H1 (cell line): ENCODE measurements around the gene WDR49.

ENCODE experiments used
- EP300 ChIP-seq, 2 experiments: IDR thresholded peaks; 1 replicate in 1 of 2; 2 replicates in 1 of 2; pipeline ENCODE4 v1.6.1; 2011 to 2012; ENCODE audit warnings: low read depth in 2 of 2, low read length in 2 of 2, mild to moderate bottlenecking in 2 of 2, borderline replicate concordance in 1 of 2, inconsistent platforms in 1 of 2, moderate library complexity in 1 of 2
- EZH2 ChIP-seq: fragments of 200-600 bp; sonication (generic); IDR thresholded peaks from 2 replicates; pipeline ENCODE4 v1.7.1; 2012; ENCODE audit warnings: low read depth, mild to moderate bottlenecking, moderate library complexity, low read length, inconsistent platforms; ENCODE audit not compliant: severe bottlenecking
- GABPA ChIP-seq: IDR thresholded peaks from 2 replicates; pipeline ENCODE4 v1.6.1; 2011; ENCODE audit warnings: mild to moderate bottlenecking, low read length, moderate library complexity, borderline replicate concordance; ENCODE audit not compliant: insufficient read depth
- MAFK ChIP-seq: IDR thresholded peaks from 2 replicates; pipeline ENCODE4 v1.6.1; 2012; ENCODE audit warnings: low read depth, mild to moderate bottlenecking, improper control_type of control experiment, low read length
- POLR2A ChIP-seq, 2 experiments: IDR thresholded peaks; 1 replicate in 1 of 2; 2 replicates in 1 of 2; pipeline ENCODE4 v1.6.1; 2011; ENCODE audit warnings: low read depth in 2 of 2, low read length in 2 of 2, mild to moderate bottlenecking in 2 of 2; ENCODE audit errors: control extremely low read depth in 1 of 2
- POU5F1 ChIP-seq: IDR thresholded peaks from 2 replicates; pipeline ENCODE4 v1.6.1; 2011; ENCODE audit warnings: low read depth, mild to moderate bottlenecking, low read length, moderate library complexity
- RAD21 ChIP-seq, 2 experiments: IDR thresholded peaks in 1 of 2; conservative IDR thresholded peaks in 1 of 2; 2 replicates each; pipeline ENCODE4 v1.6.1; 2011; ENCODE audit warnings: low read depth in 2 of 2, low read length in 2 of 2, improper control_type of control experiment in 1 of 2, inconsistent platforms in 1 of 2, mild to moderate bottlenecking in 1 of 2, moderate library complexity in 1 of 2
- SIN3A ChIP-seq, 2 experiments: IDR thresholded peaks in 1 of 2; conservative IDR thresholded peaks in 1 of 2; 2 replicates each; pipeline ENCODE4 v1.6.1; 2011 to 2012; ENCODE audit warnings: low read length in 2 of 2, improper control_type of control experiment in 1 of 2, low read depth in 1 of 2, mild to moderate bottlenecking in 1 of 2
- SP4 ChIP-seq: IDR thresholded peaks from 2 replicates; pipeline ENCODE4 v1.6.1; 2012; ENCODE audit warnings: low read length, inconsistent platforms
- TEAD4 ChIP-seq: IDR thresholded peaks from 2 replicates; pipeline ENCODE4 v1.6.1; 2012; ENCODE audit warnings: low read depth, low read length, inconsistent platforms, mixed read lengths
- YY1 ChIP-seq: IDR thresholded peaks from 2 replicates; pipeline ENCODE4 v1.6.1; 2011; ENCODE audit warnings: low read depth, mild to moderate bottlenecking, low read length
- ZNF274 ChIP-seq: IDR thresholded peaks from 2 replicates; pipeline ENCODE4 v1.7.0; 2012; ENCODE audit warnings: low read length, borderline replicate concordance; ENCODE audit errors: extremely low read depth
- TF ChIP-seq, protein P1 (sequence below): fragments of 300-600 bp; sonication (generic); IDR thresholded peaks from 2 replicates; pipeline ENCODE4 v1.7.1; 2012; ENCODE audit warnings: low read length, moderate library complexity, mild to moderate bottlenecking, inconsistent platforms; ENCODE audit not compliant: insufficient replicate concordance
- TF ChIP-seq, protein P2 (sequence below), 3 experiments: IDR thresholded peaks; 1 replicate in 2 of 3; 2 replicates in 1 of 3; pipeline versions ENCODE4 v1.5.1 to v1.6.1; 2011; ENCODE audit warnings: low read length in 3 of 3, mild to moderate bottlenecking in 3 of 3, inconsistent platforms in 2 of 3, low read depth in 1 of 3, moderate library complexity in 1 of 3; ENCODE audit not compliant: insufficient read depth in 1 of 3; ENCODE audit errors: control extremely low read depth in 1 of 3

DNA sequence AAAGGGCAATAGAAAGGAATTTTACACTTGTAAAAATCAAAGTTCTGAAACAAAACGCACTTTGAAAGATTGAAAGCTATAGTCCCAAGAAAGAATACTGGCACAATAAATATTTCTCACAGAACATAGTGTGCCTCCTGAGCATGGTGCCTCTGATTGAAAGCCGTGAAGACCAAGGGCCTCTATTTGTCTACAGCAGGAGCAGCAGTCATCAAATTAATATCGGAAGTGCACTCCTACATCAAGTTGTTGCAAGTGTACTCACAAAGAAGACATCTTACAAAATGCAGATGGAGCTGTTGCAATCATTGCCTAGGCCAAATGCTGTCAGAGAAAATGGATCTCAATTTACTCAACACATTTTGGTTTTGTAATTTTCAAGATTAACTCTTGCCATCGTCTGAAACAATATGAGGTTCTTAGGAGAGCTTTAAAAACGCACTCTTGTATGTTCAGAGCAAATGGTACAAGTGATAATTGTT is 9.2 kb upstream of the WDR49 start:
- TF ChIP-seq TEAD4 (no peak), POLR2A (IDR thresholded peaks at IDR 0.05; ENCODE audit: control extremely low read depth in 1 of 2, low read depth in 2 of 2, low read length in 2 of 2) (no peak), EP300 (IDR thresholded peaks at IDR 0.05; ENCODE audit: borderline replicate concordance in 1 of 2, low read depth in 2 of 2, low read length in 2 of 2) (no peak), RAD21 (IDR thresholded peaks at IDR 0.05 in 1 of 2, conservative IDR thresholded peaks at IDR 0.05 in 1 of 2; ENCODE audit: low read depth in 2 of 2, low read length in 2 of 2) (no peak), SIN3A (conservative IDR thresholded peaks at IDR 0.05 in 1 of 2, IDR thresholded peaks at IDR 0.05 in 1 of 2; ENCODE audit: low read depth in 1 of 2, low read length in 2 of 2) (no peak), EZH2 (no peak), GABPA (no peak), MAFK (no peak), ZNF274 (no peak), SP4 (no peak), YY1 (no peak), POU5F1 (no peak)
- TF ChIP-seq, protein P1, sequence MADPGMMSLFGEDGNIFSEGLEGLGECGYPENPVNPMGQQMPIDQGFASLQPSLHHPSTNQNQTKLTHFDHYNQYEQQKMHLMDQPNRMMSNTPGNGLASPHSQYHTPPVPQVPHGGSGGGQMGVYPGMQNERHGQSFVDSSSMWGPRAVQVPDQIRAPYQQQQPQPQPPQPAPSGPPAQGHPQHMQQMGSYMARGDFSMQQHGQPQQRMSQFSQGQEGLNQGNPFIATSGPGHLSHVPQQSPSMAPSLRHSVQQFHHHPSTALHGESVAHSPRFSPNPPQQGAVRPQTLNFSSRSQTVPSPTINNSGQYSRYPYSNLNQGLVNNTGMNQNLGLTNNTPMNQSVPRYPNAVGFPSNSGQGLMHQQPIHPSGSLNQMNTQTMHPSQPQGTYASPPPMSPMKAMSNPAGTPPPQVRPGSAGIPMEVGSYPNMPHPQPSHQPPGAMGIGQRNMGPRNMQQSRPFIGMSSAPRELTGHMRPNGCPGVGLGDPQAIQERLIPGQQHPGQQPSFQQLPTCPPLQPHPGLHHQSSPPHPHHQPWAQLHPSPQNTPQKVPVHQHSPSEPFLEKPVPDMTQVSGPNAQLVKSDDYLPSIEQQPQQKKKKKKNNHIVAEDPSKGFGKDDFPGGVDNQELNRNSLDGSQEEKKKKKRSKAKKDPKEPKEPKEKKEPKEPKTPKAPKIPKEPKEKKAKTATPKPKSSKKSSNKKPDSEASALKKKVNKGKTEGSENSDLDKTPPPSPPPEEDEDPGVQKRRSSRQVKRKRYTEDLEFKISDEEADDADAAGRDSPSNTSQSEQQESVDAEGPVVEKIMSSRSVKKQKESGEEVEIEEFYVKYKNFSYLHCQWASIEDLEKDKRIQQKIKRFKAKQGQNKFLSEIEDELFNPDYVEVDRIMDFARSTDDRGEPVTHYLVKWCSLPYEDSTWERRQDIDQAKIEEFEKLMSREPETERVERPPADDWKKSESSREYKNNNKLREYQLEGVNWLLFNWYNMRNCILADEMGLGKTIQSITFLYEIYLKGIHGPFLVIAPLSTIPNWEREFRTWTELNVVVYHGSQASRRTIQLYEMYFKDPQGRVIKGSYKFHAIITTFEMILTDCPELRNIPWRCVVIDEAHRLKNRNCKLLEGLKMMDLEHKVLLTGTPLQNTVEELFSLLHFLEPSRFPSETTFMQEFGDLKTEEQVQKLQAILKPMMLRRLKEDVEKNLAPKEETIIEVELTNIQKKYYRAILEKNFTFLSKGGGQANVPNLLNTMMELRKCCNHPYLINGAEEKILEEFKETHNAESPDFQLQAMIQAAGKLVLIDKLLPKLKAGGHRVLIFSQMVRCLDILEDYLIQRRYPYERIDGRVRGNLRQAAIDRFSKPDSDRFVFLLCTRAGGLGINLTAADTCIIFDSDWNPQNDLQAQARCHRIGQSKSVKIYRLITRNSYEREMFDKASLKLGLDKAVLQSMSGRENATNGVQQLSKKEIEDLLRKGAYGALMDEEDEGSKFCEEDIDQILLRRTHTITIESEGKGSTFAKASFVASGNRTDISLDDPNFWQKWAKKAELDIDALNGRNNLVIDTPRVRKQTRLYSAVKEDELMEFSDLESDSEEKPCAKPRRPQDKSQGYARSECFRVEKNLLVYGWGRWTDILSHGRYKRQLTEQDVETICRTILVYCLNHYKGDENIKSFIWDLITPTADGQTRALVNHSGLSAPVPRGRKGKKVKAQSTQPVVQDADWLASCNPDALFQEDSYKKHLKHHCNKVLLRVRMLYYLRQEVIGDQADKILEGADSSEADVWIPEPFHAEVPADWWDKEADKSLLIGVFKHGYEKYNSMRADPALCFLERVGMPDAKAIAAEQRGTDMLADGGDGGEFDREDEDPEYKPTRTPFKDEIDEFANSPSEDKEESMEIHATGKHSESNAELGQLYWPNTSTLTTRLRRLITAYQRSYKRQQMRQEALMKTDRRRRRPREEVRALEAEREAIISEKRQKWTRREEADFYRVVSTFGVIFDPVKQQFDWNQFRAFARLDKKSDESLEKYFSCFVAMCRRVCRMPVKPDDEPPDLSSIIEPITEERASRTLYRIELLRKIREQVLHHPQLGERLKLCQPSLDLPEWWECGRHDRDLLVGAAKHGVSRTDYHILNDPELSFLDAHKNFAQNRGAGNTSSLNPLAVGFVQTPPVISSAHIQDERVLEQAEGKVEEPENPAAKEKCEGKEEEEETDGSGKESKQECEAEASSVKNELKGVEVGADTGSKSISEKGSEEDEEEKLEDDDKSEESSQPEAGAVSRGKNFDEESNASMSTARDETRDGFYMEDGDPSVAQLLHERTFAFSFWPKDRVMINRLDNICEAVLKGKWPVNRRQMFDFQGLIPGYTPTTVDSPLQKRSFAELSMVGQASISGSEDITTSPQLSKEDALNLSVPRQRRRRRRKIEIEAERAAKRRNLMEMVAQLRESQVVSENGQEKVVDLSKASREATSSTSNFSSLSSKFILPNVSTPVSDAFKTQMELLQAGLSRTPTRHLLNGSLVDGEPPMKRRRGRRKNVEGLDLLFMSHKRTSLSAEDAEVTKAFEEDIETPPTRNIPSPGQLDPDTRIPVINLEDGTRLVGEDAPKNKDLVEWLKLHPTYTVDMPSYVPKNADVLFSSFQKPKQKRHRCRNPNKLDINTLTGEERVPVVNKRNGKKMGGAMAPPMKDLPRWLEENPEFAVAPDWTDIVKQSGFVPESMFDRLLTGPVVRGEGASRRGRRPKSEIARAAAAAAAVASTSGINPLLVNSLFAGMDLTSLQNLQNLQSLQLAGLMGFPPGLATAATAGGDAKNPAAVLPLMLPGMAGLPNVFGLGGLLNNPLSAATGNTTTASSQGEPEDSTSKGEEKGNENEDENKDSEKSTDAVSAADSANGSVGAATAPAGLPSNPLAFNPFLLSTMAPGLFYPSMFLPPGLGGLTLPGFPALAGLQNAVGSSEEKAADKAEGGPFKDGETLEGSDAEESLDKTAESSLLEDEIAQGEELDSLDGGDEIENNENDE, result no peak
- TF ChIP-seq, protein P2, sequence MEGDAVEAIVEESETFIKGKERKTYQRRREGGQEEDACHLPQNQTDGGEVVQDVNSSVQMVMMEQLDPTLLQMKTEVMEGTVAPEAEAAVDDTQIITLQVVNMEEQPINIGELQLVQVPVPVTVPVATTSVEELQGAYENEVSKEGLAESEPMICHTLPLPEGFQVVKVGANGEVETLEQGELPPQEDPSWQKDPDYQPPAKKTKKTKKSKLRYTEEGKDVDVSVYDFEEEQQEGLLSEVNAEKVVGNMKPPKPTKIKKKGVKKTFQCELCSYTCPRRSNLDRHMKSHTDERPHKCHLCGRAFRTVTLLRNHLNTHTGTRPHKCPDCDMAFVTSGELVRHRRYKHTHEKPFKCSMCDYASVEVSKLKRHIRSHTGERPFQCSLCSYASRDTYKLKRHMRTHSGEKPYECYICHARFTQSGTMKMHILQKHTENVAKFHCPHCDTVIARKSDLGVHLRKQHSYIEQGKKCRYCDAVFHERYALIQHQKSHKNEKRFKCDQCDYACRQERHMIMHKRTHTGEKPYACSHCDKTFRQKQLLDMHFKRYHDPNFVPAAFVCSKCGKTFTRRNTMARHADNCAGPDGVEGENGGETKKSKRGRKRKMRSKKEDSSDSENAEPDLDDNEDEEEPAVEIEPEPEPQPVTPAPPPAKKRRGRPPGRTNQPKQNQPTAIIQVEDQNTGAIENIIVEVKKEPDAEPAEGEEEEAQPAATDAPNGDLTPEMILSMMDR (IDR thresholded peaks at IDR 0.05; ENCODE audit: control extremely low read depth in 1 of 3, insufficient read depth in 1 of 3, low read depth in 1 of 3, low read length in 3 of 3), result no peak
